ENCODE data around the gene PROX1. TPM values are rescaled to one million over a fixed set of nuclear protein-coding genes. Genes with fewer than 3 reads are reported as not detected.

PROX1 gene
- total and polyA plus RNA-seq, 2 donors from 2014 or later, result 0.92 to 6.6 TPM

- DNase-seq (no peak), FAIRE-seq (no peak)
- Histone ChIP-seq H3K4me1 (ENCODE audit: control insufficient read depth in 2 of 3, insufficient read depth in 2 of 3, low read depth in 1 of 3, low read length in 3 of 3) (no peaks in the 10 kb centered on the region), H3K9me3 (ENCODE audit: control insufficient read depth in 2 of 3, insufficient read depth in 1 of 3, low read length in 3 of 3) (no peaks in the 10 kb centered on the region), H3K27me3 (ENCODE audit: control insufficient read depth, insufficient read depth, low read length) (no peaks in the 10 kb centered on the region), H3K36me3 (ENCODE audit: control insufficient read depth in 2 of 3, insufficient read depth in 3 of 3, low read length in 3 of 3) (peaks cover 0 to 2% (median 0%) of the 10 kb centered on the region in 3 donors), H3K27ac (ENCODE audit: low read depth in 2 of 2, low read length in 2 of 2) (no peak overlapping the region), H3K9ac (ENCODE audit: low read length in 3 of 3) (no peak overlapping the region), H3K4me3 (ENCODE audit: low read length in 3 of 3) (no peak overlapping the region)
- no peak for TF ChIP-seq CTCF (IDR thresholded peaks at IDR 0.05; ENCODE audit: borderline replicate concordance, extremely low read depth, insufficient read depth)
- intact Hi-C loops (cut with DNase I), result no loop called here
Observed at GRCh38 chr1:213998785-213999184, 11.0 kb downstream of the PROX1 start.

- no peak overlapping the region for H3K9ac ChIP-seq (ENCODE audit: low read length in 3 of 3)
- H3K4me3 ChIP-seq (ENCODE audit: low read length in 3 of 3), result no peak overlapping the region
- TF ChIP-seq CTCF (IDR thresholded peaks at IDR 0.05; ENCODE audit: borderline replicate concordance, extremely low read depth, insufficient read depth), result no peak
- no peaks in the 10 kb centered on the region for H3K27me3 ChIP-seq (ENCODE audit: control insufficient read depth, insufficient read depth, low read length)
- no peaks in the 10 kb centered on the region for H3K36me3 ChIP-seq (ENCODE audit: control insufficient read depth in 2 of 3, insufficient read depth in 3 of 3, low read length in 3 of 3)
- FAIRE-seq (no peak), DNase-seq (no peak)
- intact Hi-C loops (cut with DNase I), result no loop called here
- H3K27ac ChIP-seq (ENCODE audit: low read depth in 2 of 2, low read length in 2 of 2), result no peak overlapping the region
- H3K9me3 ChIP-seq (ENCODE audit: control insufficient read depth in 2 of 3, insufficient read depth in 1 of 3, low read length in 3 of 3), result no peaks in the 10 kb centered on the region
- H3K4me1 ChIP-seq (ENCODE audit: control insufficient read depth in 2 of 3, insufficient read depth in 2 of 3, low read depth in 1 of 3, low read length in 3 of 3), result no peaks in the 10 kb centered on the region
Observed at GRCh38 chr1:213999732-214000131, 12.0 kb downstream of the PROX1 start.

DNA sequence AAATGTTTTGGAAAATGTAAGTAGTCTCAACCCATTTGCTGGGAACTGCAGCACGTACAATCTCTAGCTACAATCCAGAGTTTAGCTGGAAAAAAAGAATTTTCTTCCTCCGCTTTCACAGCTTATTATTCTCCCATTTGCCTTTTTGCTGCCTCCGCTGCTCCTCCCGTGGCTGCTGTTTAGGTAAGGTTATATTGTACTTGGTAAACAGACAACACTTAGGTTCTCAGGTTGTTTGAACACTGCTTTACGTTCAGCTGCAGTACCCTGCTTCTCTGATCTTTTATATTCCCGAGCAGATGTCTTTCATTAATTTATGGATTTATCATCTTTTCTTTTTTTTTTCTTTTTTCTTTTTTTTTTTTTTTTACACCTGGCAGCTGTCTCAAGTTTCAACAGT, 14.3 kb downstream of the PROX1 start:
- FAIRE-seq, result no peak
- intact Hi-C loops (cut with DNase I), result no loop called here
- no peak overlapping the region for H3K4me3 ChIP-seq (ENCODE audit: low read length in 3 of 3)
- H3K9ac ChIP-seq (ENCODE audit: low read length in 3 of 3), result no peak overlapping the region
- H3K27ac ChIP-seq (ENCODE audit: low read depth in 2 of 2, low read length in 2 of 2), result no peak overlapping the region
- no peak for TF ChIP-seq CTCF (IDR thresholded peaks at IDR 0.05; ENCODE audit: borderline replicate concordance, extremely low read depth, insufficient read depth)
- H3K36me3 ChIP-seq (ENCODE audit: control insufficient read depth in 2 of 3, insufficient read depth in 3 of 3, low read length in 3 of 3), result no peaks in the 10 kb centered on the region
- H3K9me3 ChIP-seq (ENCODE audit: control insufficient read depth in 2 of 3, insufficient read depth in 1 of 3, low read length in 3 of 3), result no peaks in the 10 kb centered on the region
- DNase-seq, result no peak
- H3K27me3 ChIP-seq (ENCODE audit: control insufficient read depth, insufficient read depth, low read length), result no peaks in the 10 kb centered on the region
- H3K4me1 ChIP-seq (ENCODE audit: control insufficient read depth in 2 of 3, insufficient read depth in 2 of 3, low read depth in 1 of 3, low read length in 3 of 3), result no peaks in the 10 kb centered on the region

GRCh38 chr1:214002472-214002871, 14.7 kb downstream of the PROX1 start:
- DNase-seq (peak in 1 of 5 donors; percentile 69), FAIRE-seq (no peak)
- Histone ChIP-seq H3K9me3 (ENCODE audit: control insufficient read depth in 2 of 3, insufficient read depth in 1 of 3, low read length in 3 of 3) (no peaks in the 10 kb centered on the region), H3K27me3 (ENCODE audit: control insufficient read depth, insufficient read depth, low read length) (no peaks in the 10 kb centered on the region), H3K9ac (ENCODE audit: low read length in 3 of 3) (no peak overlapping the region), H3K27ac (ENCODE audit: low read depth in 2 of 2, low read length in 2 of 2) (no peak overlapping the region), H3K36me3 (ENCODE audit: control insufficient read depth in 2 of 3, insufficient read depth in 3 of 3, low read length in 3 of 3) (no peaks in the 10 kb centered on the region), H3K4me1 (ENCODE audit: control insufficient read depth in 2 of 3, insufficient read depth in 2 of 3, low read depth in 1 of 3, low read length in 3 of 3) (no peaks in the 10 kb centered on the region), H3K4me3 (ENCODE audit: low read length in 3 of 3) (no peak overlapping the region)
- no peak for TF ChIP-seq CTCF (IDR thresholded peaks at IDR 0.05; ENCODE audit: borderline replicate concordance, extremely low read depth, insufficient read depth)
- intact Hi-C loops (cut with DNase I), result no loop called here
